Prostate gland (tissue), 2 donors: ENCODE results near the gene SLTM. TPM values are rescaled to one million over a fixed set of nuclear protein-coding genes. Genes with fewer than 3 reads are reported as not detected.
A peak's percentile ranks its signal among the peaks of the same experiment; 100 is the strongest.

Source experiments
- DNase-seq: peaks from one replicate; pipeline ENCODE4 v3.0.0-alpha.2; 2019; ENCODE audit warnings: low spot score
- H3K27ac ChIP-seq, 2 donors: fragments of 200-600 bp; sonication (generic); 2 replicates each; pipeline ENCODE4 v1.5.1; 2017 to 2019
- H3K27me3 ChIP-seq: fragments of 200-600 bp; sonication (generic); replicated peaks from 2 replicates; pipeline ENCODE4 v1.5.1; 2019; ENCODE audit not compliant: insufficient read depth
- H3K36me3 ChIP-seq, 2 donors: fragments of 200-600 bp; sonication (generic); 1 replicate in 1 of 2; 2 replicates in 1 of 2; pipeline versions ENCODE4 v1.5.1 to v1.8.1; 2017 to 2019
- H3K4me1 ChIP-seq: fragments of 200-600 bp; sonication (generic); replicated peaks from 2 replicates; pipeline ENCODE4 v1.5.1; 2019
- H3K4me3 ChIP-seq, 2 donors: fragments of 200-600 bp; sonication (generic); 2 replicates each; pipeline ENCODE4 v1.5.1; 2017 to 2019
- H3K9me3 ChIP-seq: fragments of 200-600 bp; sonication (generic); 2 replicates; pipeline ENCODE4 v1.5.1; 2017
- POLR2A ChIP-seq: fragments of 450-650 bp; IDR thresholded peaks from one replicate; pipeline ENCODE4 v1.6.1; 2016; ENCODE audit warnings: antibody characterized with exemption, mild to moderate bottlenecking
- POLR2AphosphoS5 ChIP-seq: sonication (generic); formaldehyde crosslinking; IDR thresholded peaks from one replicate; pipeline ENCODE4 v1.6.1; 2017; ENCODE audit warnings: antibody characterized with exemption
- WGBS: methylation state at CpG from one replicate; pipeline ENCODE4 v1.1.5; 2018; 5-methylcytosine and 5-hydroxymethylcytosine counted together
- intact Hi-C: fragments of 100-400 bp; cut with DNase I; formaldehyde crosslinking; loops from one replicate; pipeline ENCODE4 v1.14.2; 2022
- total RNA-seq, 2 donors: library from RNA; depleted of rRNA; stranded (reverse); fragments of >200 nt; gene quantifications; one replicate each; pipeline ENCODE4 v1.1.0, GENCODE V29; 2016
- TF ChIP-seq, protein P1 (sequence below), 4 experiments: fragments of 200-600 bp in 2 of 4; fragments of 450-650 bp in 2 of 4; sonication (generic) in 2 of 4; IDR thresholded peaks; 1 replicate in 3 of 4; 2 replicates in 1 of 4; pipeline ENCODE4 v1.5.1; 2016 to 2019; ENCODE audit warnings: antibody characterized with exemption in 4 of 4, mild to moderate bottlenecking in 2 of 4, moderate library complexity in 2 of 4

Gene SLTM
- 10 to 100 TPM; 65.8 to 73.3 TPM for total RNA-seq

DNA sequence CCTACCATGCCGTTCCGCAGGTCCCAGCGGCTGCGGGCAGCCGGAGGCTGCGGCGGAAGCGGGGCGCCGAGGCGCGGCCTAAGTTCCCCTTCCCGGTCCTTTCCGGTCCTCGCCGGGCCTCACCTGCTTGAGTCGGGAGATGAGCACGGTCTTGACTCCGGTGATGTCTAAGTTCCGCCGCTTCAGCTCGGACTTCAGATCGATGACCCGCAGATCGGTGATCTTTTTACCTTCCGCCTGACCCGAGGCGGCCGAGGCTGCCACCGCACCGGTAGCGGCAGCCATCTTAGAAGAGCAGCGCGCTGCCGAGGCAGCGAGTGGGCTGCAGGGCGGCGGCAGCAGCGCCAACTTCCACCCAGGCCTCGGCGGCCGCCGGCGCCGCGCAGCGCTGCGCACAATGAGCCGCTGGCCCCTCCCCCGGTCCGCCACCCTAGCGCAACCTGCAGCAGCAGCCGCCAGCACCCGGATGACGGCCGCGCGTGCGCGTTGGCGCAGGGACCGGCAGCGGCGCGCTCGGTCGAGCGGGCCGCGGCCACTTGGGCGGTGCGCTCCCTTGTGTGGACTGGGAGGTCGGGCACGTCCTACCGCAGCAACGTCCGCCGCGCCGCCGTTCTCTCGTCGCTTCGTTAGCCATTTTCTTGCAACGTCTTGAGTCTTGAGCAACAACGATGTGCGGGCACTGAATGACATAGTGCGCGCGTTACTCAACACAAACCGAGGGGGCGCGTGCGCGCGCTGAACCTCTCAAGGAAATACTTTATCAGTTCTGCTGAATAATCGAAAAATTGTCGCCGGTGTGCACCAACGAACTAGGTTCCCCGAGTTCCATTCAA lies at the start of gene SLTM:
Gene SLTM (minus strand): TSS at position 399 of the 833 bp plus-strand sequence. CDS start 114 bp downstream, at position 285.
- TF ChIP-seq POLR2A = peak; percentile 94
- peak; percentile 38 for TF ChIP-seq POLR2AphosphoS5
- TF ChIP-seq, protein P1, sequence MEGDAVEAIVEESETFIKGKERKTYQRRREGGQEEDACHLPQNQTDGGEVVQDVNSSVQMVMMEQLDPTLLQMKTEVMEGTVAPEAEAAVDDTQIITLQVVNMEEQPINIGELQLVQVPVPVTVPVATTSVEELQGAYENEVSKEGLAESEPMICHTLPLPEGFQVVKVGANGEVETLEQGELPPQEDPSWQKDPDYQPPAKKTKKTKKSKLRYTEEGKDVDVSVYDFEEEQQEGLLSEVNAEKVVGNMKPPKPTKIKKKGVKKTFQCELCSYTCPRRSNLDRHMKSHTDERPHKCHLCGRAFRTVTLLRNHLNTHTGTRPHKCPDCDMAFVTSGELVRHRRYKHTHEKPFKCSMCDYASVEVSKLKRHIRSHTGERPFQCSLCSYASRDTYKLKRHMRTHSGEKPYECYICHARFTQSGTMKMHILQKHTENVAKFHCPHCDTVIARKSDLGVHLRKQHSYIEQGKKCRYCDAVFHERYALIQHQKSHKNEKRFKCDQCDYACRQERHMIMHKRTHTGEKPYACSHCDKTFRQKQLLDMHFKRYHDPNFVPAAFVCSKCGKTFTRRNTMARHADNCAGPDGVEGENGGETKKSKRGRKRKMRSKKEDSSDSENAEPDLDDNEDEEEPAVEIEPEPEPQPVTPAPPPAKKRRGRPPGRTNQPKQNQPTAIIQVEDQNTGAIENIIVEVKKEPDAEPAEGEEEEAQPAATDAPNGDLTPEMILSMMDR (IDR thresholded peaks at IDR 0.05) = peak in 3 of 4 experiments; percentile 19 to 59 (median 45)
- no peaks in the 10 kb centered on the region for H3K4me1 ChIP-seq
- H3K27me3 ChIP-seq = no peaks in the 10 kb centered on the region
- under 1% methylated on average over 86 of the region's 101 CpGs for WGBS
- peak within 1 kb of the TSS; percentile 97 to 99 for H3K27ac ChIP-seq
- peak within 1 kb of the TSS; percentile 70 to 93 for H3K4me3 ChIP-seq
- intact Hi-C loops = loop anchor here (5.0 kb wide), 2 partner anchors 161 to 686 kb away; partner anchors contain the start of gene MINDY2
- H3K9me3 ChIP-seq = no peaks in the 10 kb centered on the region
- DNase-seq = peak; percentile 91
- H3K36me3 ChIP-seq = no peaks in the 10 kb centered on the region

DNA sequence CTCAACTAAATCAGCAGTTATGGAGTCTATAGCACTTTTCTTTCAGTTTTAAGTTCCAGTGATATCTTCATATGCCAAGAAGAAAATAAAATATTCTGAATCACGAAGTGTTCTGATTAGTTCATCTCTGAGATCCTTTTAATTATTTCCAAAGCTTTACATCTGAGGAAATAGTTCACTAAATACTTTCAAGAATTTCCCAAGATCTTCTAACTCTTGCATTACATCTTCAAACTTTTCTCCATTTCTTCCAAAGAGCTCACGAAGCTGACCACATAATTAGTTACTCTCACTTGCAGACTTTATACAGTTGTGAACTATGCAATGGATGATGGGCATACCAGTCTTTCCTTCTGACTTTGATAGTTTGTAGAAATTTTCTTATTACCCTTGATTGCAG lies 49.8 kb upstream of the SLTM start:
- H3K27ac ChIP-seq = no peak overlapping the region
- H3K4me3 ChIP-seq = no peak overlapping the region
- no peaks in the 10 kb centered on the region for H3K9me3 ChIP-seq
- no peak for DNase-seq
- intact Hi-C loops = loop anchor here (10.0 kb wide), 1 partner anchor 182 kb away; no protein-coding TSS in a partner anchor
- no peaks in the 10 kb centered on the region for H3K27me3 ChIP-seq
- no peaks in the 10 kb centered on the region for H3K4me1 ChIP-seq
- TF ChIP-seq, protein P1 (IDR thresholded peaks at IDR 0.05) = no peak
- TF ChIP-seq POLR2A (no peak), POLR2AphosphoS5 (no peak)
- no peaks in the 10 kb centered on the region for H3K36me3 ChIP-seq
- 74% methylated on average over 2 of the region's 2 CpGs for WGBS

DNA sequence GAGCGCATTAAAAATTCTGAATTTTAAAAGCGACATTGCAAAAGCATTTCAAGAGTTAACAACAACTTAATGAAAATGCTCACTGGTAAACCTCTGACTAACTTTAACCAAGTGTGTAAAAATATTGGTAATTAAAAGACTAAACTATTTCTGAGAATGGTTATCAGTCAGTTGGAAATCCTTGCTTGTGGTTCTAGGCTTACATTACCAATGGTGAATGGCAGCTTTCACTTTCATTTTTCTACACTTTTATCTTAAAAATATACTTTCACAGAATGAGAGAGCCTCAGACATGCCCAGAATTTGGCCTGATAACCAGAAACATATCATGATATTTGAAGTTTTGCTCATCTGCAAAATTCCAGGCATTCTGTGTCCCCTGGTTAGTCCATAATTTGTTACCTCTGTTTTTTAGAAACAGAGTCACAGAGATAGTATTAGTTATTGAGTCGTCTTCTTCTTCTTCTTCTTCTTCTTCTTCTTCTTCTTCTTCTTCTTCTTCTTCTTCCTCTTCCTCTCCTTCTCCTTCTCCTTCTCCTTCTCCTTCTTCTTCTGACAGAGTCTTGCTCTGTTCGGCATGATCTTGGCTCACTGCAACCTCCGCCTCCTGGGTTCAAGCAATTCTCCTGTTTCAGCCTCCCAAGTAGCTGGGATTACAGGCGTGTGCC lies 48.5 kb upstream of the SLTM start:
- Histone ChIP-seq H3K36me3 (no peaks in the 10 kb centered on the region), H3K4me1 (no peaks in the 10 kb centered on the region), H3K27ac (no peak overlapping the region), H3K4me3 (no peak overlapping the region), H3K27me3 (no peaks in the 10 kb centered on the region), H3K9me3 (no peaks in the 10 kb centered on the region)
- no peak for DNase-seq
- TF ChIP-seq POLR2A (no peak), POLR2AphosphoS5 (no peak)
- TF ChIP-seq, protein P1 (IDR thresholded peaks at IDR 0.05) = no peak
- WGBS = 82% methylated on average over 5 of the region's 6 CpGs
- intact Hi-C loops = loop anchor here (2.0 to 10.0 kb wide), 2 partner anchors 183 to 511 kb away; no protein-coding TSS in a partner anchor

DNA sequence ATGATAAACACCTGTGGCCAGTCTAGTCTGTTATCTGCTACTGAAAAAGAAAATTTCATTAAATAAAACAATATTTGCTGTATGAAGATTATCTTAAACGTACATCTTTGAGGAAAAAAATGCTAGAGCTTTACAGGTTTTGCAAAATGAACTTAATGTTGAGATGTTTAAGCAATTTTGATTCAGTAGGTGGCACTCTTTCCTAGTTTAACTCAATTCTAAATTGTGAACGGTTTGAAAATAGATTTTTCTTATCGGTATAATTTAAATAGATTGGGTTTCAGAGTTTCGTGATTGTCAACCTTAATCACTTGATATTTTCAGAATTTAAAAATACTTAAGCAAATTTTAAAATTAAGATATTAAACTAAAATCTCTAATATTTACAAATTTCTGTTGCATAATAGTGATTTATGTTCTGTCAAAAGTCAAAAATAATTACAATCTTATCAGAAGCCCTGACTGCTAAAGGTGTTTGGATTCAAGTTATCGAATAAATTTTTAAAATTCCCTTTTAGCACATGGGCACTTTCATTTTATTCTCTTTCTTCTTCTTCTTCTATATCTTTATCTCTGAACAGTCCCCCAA lies 47.0 kb upstream of the SLTM start:
- intact Hi-C loops = loop anchor here (2.0 to 10.0 kb wide), 2 partner anchors 184 to 512 kb away; no protein-coding TSS in a partner anchor
- DNase-seq = no peak

More for the DNA sequence above, 47.0 kb upstream of the SLTM start:
- Histone ChIP-seq H3K9me3 (no peaks in the 10 kb centered on the region), H3K27ac (no peak overlapping the region), H3K4me3 (no peak overlapping the region), H3K36me3 (no peaks in the 10 kb centered on the region), H3K4me1 (no peaks in the 10 kb centered on the region), H3K27me3 (no peaks in the 10 kb centered on the region)
- TF ChIP-seq, protein P1 (IDR thresholded peaks at IDR 0.05) = peak in 3 of 4 experiments; percentile 39 to 69 (median 57)
- TF ChIP-seq POLR2AphosphoS5 = no peak
- no peak for TF ChIP-seq POLR2A
- WGBS = 6% methylated on average over 5 of the region's 5 CpGs
